Naive B cell (primary cell): ENCODE data around the gene BNC2. TPM values are rescaled to one million over a fixed set of nuclear protein-coding genes. Genes with fewer than 3 reads are reported as not detected.

Experiments used
- ATAC-seq, 2 donors: fragments of 150-1000 bp; cut with Tn5 transposase; 2 replicates each; pipeline ENCODE4 v1.10.0; 2021; ENCODE audit warnings: low read depth in 2 of 2, mild to moderate bottlenecking in 2 of 2, moderate library complexity in 2 of 2
- DNase-seq: peaks from one replicate; pipeline ENCODE4 v3.0.0; 2022
- H3K27ac Mint-ChIP-seq, 6 donors: one replicate each; pipeline ENCODE4 v1.8.0; 2020 to 2022; ENCODE audit warnings: mild to moderate bottlenecking in 6 of 6, mixed read lengths in 6 of 6, moderate library complexity in 5 of 6, inconsistent platforms in 2 of 6
- H3K27me3 Mint-ChIP-seq, 3 donors: one replicate each; pipeline ENCODE4 v1.8.0; 2021 to 2022; ENCODE audit warnings: mixed read lengths in 3 of 3, mild to moderate bottlenecking in 1 of 3
- H3K36me3 Mint-ChIP-seq, 2 donors: one replicate each; pipeline ENCODE4 v1.8.0; 2020 to 2022; ENCODE audit warnings: mixed read lengths in 2 of 2, inconsistent platforms in 1 of 2, mild to moderate bottlenecking in 1 of 2
- H3K4me1 Mint-ChIP-seq, 3 donors: one replicate each; pipeline ENCODE4 v1.8.0; 2020 to 2022; ENCODE audit warnings: mixed read lengths in 3 of 3, inconsistent platforms in 1 of 3, mild to moderate bottlenecking in 1 of 3, moderate library complexity in 1 of 3
- H3K4me3 Mint-ChIP-seq, 8 donors: one replicate each; pipeline ENCODE4 v1.8.0; 2020 to 2022; ENCODE audit warnings: mild to moderate bottlenecking in 8 of 8, mixed read lengths in 8 of 8, moderate library complexity in 8 of 8, inconsistent platforms in 2 of 8
- H3K9me3 Mint-ChIP-seq, 7 donors: one replicate each; pipeline ENCODE4 v1.8.0; 2020 to 2022; ENCODE audit warnings: mixed read lengths in 7 of 7, mild to moderate bottlenecking in 5 of 7, inconsistent platforms in 2 of 7, moderate library complexity in 1 of 7
- polyA plus RNA-seq, 6 donors: library from polyadenylated mRNA; unstranded; fragments of 300-500 nt; fragmentation: Illumina TruSeq; gene quantifications; one replicate each; pipeline ENCODE4 v1.2.3, GENCODE V29; 2021; ENCODE audit warnings: low read depth in 6 of 6

The BNC2 gene
- polyA plus RNA-seq, 6 donors from 2014 or later: not detected

DNA sequence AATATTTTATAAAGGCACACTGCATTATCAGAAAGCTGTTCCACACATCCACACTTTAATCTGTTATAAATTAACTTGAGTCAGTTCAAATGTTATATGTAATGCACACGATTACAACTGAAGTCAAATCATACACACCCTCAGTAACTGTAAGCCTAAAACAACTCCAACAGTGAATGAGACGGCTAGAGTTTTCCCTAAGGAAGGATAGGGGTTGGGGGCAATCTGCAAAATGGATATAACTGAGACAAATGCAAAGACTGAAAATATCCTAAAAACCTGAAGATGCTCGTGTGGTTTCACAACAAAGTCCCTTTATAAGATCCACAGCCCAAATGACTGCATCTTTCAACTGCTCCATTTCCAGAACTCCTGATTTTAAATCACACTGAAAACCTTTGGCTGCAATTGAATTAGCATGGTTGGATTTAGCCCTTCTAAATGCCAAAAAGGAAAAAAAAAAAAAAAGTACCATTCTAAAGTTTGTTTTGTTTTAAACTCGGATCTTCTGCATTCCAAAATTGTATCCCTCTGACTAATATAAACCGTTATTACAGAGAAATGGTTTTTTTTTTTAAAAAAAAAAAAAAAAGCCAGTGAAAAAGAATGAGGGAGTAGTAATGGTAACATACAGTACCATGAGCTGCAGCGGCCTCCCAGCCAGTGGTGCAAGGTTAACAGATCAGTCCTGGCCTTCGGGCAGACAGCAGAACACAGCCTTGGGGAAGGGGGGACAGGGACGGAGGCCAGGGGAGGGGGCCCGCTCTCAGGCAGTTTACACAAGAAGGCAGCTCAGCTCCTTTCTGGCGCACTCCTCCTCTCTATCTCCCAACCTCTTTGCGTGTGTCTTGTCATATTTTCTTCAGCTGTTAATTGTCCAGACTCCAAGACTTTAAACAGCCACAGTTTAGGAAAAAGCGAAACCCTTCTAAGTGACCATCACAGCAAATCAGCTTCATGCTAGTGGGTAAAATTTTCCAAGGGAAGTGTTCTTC, 166.1 kb downstream of the BNC2 start:
- Mint-ChIP-seq H3K9me3 (peaks cover 0 to 5% (median 3%) of the 10 kb centered on the region in 7 donors), H3K4me1 (no peaks in the 10 kb centered on the region), H3K4me3 (no peak overlapping the region), H3K27me3 (peaks cover 0 to 10% (median 0%) of the 10 kb centered on the region in 3 donors), H3K27ac (no peak overlapping the region), H3K36me3 (no peaks in the 10 kb centered on the region)
- no peak for ATAC-seq
- no peak for DNase-seq

DNA sequence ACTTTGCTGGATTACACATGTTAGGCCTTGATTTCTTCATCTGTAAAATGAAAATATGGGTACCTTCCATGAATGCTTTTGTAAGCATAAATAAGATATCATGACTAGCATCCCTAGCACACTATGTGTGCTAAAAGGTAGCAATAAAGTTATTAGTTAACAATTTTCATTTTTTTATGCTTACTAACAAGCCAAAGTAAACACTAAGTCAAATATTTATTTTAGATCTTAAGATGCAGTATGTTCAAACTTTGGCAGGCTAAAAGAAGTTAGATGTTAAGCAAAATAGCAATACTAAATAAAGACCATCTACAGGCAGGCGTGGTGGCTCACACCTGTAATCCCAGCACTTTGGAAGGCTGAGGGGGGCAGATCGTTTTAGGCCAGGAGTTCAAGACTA, 169.1 kb downstream of the BNC2 start:
- DNase-seq (no peak), ATAC-seq (no peak)
- no peaks in the 10 kb centered on the region for H3K36me3 Mint-ChIP-seq
- H3K9me3 Mint-ChIP-seq: peaks cover 0 to 2% (median 0%) of the 10 kb centered on the region in 7 donors
- H3K4me1 Mint-ChIP-seq: no peaks in the 10 kb centered on the region
- H3K27ac Mint-ChIP-seq: no peak overlapping the region
- H3K27me3 Mint-ChIP-seq: peaks cover 0 to 3% (median 0%) of the 10 kb centered on the region in 3 donors
- no peak overlapping the region for H3K4me3 Mint-ChIP-seq

DNA sequence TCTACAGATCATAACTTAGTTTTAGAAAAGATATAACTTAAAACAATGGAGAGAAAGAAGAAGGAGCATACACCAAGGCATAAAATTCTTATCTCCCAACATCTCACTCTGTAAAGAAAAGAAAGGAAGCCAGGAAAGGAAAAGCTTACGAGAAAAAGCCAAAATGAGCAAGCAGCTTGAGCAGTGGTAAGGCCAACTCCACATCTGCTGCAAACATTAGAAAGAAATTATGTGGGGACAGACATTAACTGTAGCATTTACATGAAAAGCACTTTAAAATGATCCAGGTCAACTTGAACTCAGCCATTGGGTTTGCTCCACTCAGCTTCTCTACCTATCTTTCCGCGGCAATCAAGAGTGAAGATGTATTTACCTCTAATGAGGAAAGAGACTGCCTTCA, 176.9 kb downstream of the BNC2 start:
- Mint-ChIP-seq H3K27ac (peak overlapping the region in 1 of 6 donors; percentile 24), H3K9me3 (peaks cover 0 to 8% (median 1%) of the 10 kb centered on the region in 7 donors), H3K36me3 (no peaks in the 10 kb centered on the region), H3K4me1 (no peaks in the 10 kb centered on the region), H3K4me3 (no peak overlapping the region), H3K27me3 (no peaks in the 10 kb centered on the region)
- no peak for DNase-seq
- ATAC-seq: no peak

DNA sequence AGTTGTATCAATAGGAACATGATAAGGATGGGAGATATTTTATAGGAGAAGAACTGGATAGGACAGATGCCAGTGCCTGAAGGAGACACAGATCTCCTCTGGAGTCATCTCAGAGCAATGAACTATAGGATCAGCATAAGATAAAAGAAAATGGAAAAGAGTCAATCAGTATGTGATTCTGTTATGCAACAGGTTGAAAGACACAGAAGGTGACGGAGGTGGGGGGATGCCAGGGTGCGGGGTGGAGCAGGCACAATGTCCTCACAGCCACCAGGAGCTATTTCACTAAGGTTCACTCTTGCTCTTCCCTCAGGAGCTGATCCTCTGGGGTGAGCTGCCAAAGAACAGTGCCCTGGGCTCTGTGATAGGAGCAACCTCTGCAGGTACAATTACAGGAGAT, 179.8 kb downstream of the BNC2 start:
- ATAC-seq (no peak), DNase-seq (no peak)
- H3K4me1 Mint-ChIP-seq: no peaks in the 10 kb centered on the region
- H3K27ac Mint-ChIP-seq: no peak overlapping the region
- H3K9me3 Mint-ChIP-seq: peaks cover 0 to 6% (median 1%) of the 10 kb centered on the region in 7 donors
- no peak overlapping the region for H3K4me3 Mint-ChIP-seq
- H3K36me3 Mint-ChIP-seq: no peaks in the 10 kb centered on the region
- H3K27me3 Mint-ChIP-seq: peaks cover 0 to 6% (median 0%) of the 10 kb centered on the region in 3 donors

DNA sequence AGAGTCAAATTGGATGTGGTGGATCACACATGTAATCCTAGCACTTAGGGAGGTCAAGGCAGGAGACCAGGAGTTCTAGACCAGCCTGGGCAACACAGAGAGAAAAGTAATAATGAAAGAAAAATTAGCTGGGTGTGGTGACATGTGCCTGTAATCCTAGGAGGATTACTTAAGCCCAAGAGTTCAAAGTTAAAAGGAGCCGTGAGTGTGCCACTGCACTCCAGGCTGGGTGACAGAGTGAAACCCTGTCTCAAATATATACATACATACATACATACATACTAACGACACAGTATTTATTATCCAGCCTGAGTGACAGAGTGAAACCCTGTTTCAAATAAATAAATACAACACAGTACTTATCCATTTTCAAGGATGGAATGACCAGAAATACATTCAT, 180.3 kb downstream of the BNC2 start:
- Mint-ChIP-seq H3K27ac (no peak overlapping the region), H3K4me3 (no peak overlapping the region), H3K4me1 (no peaks in the 10 kb centered on the region), H3K9me3 (peaks cover 0 to 9% (median 2%) of the 10 kb centered on the region in 7 donors), H3K27me3 (peaks cover 0 to 9% (median 0%) of the 10 kb centered on the region in 3 donors), H3K36me3 (no peaks in the 10 kb centered on the region)
- ATAC-seq (no peak), DNase-seq (no peak)

DNA sequence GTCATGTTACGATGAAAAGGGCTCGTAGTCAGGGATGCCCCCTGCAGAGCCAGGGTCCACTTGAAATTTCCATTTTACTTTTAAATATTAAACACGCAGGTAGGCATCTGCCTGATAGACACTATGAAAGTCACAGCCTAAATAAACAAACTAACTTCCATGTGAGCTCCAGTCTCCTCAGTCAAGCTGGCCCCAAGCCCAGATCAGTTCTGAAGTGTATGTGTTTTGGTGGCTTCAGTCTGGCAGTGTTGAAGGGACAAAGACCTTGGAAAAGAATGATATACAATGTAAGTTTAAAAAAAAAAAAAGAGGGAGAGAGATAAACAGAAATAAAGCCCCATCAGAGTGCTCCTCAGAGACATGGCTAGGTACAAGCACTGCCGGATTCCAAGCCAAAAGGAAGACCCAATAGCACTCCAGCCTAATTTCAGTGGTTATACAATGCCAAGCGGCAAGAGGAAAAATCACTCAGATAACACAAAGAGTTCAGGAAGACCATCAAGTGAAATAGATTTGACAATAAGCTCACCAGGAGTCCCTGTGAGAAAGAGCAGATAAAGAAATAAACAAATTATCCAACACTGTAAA, 181.0 kb downstream of the BNC2 start:
- DNase-seq (no peak), ATAC-seq (no peak)
- Mint-ChIP-seq H3K4me1 (no peaks in the 10 kb centered on the region), H3K27ac (no peak overlapping the region), H3K36me3 (no peaks in the 10 kb centered on the region), H3K9me3 (peaks cover 0 to 9% (median 2%) of the 10 kb centered on the region in 7 donors), H3K4me3 (no peak overlapping the region), H3K27me3 (peaks cover 0 to 11% (median 0%) of the 10 kb centered on the region in 3 donors)

DNA sequence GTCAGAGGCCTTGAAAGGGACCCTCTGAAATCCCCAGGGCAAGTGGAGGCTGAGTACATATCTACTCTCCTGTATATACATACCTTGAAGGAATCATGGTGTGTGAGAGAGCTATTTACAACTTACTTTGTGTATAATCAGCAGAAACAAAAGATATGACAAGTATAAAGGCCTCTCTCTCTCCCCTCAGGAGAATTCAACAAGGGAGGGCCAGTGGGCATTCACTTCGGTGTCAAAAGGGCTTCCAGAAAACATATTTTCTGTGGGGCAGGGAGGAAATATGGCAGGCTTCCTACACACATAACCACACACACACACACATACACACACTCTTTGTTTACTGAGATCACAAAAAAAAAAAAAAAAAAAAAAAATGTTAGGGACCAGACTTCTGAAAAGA, 181.7 kb downstream of the BNC2 start:
- H3K9me3 Mint-ChIP-seq: peaks cover 0 to 11% (median 2%) of the 10 kb centered on the region in 7 donors
- ATAC-seq (no peak), DNase-seq (no peak)
- no peak overlapping the region for H3K27ac Mint-ChIP-seq
- H3K4me1 Mint-ChIP-seq: no peaks in the 10 kb centered on the region
- H3K36me3 Mint-ChIP-seq: no peaks in the 10 kb centered on the region
- H3K4me3 Mint-ChIP-seq: no peak overlapping the region
- H3K27me3 Mint-ChIP-seq: peaks cover 0 to 11% (median 0%) of the 10 kb centered on the region in 3 donors

DNA sequence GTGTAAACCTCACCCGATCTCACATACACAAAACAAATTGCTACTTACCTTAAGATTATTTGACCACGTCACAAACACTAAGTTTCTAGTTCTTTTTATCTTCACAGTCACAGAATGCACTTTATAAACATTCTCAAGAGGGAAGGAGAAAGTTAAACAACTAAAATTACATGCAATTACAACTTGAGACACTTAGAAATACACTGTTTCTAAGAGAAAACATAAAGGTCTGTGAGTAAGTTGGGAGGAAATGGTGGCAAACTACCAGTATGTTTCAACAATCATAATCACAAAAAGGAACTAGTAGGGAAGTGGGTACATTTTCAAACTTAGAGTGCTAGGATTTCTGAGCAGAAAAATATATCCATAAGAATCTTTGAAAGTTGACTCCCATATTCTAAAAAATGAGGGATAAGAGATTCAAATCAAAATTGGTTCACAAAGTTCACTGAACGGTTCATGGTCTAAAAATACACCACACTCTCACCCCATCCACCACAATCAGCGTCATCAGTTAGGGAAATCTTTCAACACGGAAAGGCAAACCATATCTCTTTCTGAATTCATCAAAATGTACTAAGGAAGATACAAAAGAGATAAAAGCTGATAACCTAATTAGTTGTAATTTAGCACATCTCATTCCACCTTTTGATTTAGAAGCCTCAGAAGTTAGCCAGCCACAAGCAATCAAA, 182.6 kb downstream of the BNC2 start:
- no peaks in the 10 kb centered on the region for H3K4me1 Mint-ChIP-seq
- H3K27ac Mint-ChIP-seq: no peak overlapping the region
- H3K27me3 Mint-ChIP-seq: peaks cover 0 to 11% (median 0%) of the 10 kb centered on the region in 3 donors

DNA sequence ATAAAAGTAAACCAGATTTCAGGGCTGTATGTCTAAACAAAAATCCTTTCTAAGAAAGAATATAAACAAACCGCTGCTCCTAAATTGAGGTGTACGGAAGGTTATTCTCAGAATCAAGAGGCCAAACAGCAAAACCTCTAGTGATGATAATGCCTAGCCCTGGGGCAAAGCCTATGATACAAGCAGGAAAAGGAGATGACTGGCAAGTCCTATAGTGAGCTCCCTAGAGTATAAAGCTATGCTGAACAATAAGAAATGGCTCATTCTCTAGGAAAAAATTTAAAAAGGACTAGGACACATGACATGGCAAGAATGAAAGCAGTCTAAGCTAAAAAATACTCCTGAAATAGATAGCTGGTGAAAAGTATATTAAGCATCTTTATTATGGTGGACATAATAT, 187.1 kb downstream of the BNC2 start:
- Mint-ChIP-seq H3K36me3 (no peaks in the 10 kb centered on the region), H3K27me3 (peaks cover 0 to 11% (median 5%) of the 10 kb centered on the region in 3 donors), H3K27ac (no peak overlapping the region), H3K9me3 (peaks cover 0 to 12% (median 2%) of the 10 kb centered on the region in 7 donors), H3K4me3 (no peak overlapping the region), H3K4me1 (no peaks in the 10 kb centered on the region)
- no peak for DNase-seq
- no peak for ATAC-seq

More for the DNA sequence above, 182.6 kb downstream of the BNC2 start:
- no peak for DNase-seq
- Mint-ChIP-seq H3K9me3 (peaks cover 0 to 11% (median 2%) of the 10 kb centered on the region in 7 donors), H3K36me3 (no peaks in the 10 kb centered on the region), H3K4me3 (no peak overlapping the region)
- no peak for ATAC-seq

DNA sequence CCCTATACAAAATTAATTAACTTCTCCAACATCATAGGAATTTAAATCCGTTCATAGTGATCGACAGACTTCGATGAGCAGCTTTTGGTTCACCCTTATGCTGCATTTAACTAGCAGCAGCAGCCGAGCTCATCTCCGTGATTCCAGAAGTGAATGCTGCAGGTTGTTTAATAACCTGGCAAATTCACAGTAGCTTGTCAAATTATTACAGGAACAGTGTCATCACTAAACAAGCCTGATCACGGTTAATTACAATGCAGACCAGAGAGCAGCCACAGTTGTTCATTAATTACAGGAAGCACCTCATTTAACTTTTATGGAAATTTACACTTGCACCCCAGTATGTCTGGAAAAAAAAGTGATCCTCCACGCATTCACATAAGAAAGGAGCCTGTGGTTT, 188.2 kb downstream of the BNC2 start:
- ATAC-seq (no peak), DNase-seq (no peak)
- Mint-ChIP-seq H3K27ac (no peak overlapping the region), H3K27me3 (peaks cover 0 to 9% (median 6%) of the 10 kb centered on the region in 3 donors), H3K36me3 (no peaks in the 10 kb centered on the region), H3K9me3 (peaks cover 0 to 12% (median 2%) of the 10 kb centered on the region in 7 donors), H3K4me1 (no peaks in the 10 kb centered on the region), H3K4me3 (no peak overlapping the region)

DNA sequence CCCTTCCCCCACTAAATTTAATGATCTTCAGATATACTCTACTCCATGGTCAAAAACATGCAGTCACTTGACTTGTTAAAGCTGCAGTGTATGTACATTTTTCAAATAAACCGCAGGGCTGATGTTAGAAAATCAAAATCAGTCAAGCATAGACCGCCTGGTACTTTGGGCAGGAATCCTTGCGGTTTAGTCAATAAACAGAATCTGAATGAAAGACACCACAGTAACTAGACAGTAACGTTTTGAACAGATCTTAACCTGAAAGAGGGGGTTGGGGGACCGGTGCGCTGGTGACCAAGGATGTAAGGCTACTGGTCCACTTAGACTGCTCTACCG, 188.8 kb downstream of the BNC2 start:
- no peak for ATAC-seq
- DNase-seq: no peak
- Mint-ChIP-seq H3K36me3 (no peaks in the 10 kb centered on the region), H3K27me3 (peaks cover 0 to 9% (median 6%) of the 10 kb centered on the region in 3 donors), H3K4me1 (no peaks in the 10 kb centered on the region), H3K9me3 (peaks cover 0 to 12% (median 2%) of the 10 kb centered on the region in 7 donors), H3K27ac (no peak overlapping the region), H3K4me3 (no peak overlapping the region)

DNA sequence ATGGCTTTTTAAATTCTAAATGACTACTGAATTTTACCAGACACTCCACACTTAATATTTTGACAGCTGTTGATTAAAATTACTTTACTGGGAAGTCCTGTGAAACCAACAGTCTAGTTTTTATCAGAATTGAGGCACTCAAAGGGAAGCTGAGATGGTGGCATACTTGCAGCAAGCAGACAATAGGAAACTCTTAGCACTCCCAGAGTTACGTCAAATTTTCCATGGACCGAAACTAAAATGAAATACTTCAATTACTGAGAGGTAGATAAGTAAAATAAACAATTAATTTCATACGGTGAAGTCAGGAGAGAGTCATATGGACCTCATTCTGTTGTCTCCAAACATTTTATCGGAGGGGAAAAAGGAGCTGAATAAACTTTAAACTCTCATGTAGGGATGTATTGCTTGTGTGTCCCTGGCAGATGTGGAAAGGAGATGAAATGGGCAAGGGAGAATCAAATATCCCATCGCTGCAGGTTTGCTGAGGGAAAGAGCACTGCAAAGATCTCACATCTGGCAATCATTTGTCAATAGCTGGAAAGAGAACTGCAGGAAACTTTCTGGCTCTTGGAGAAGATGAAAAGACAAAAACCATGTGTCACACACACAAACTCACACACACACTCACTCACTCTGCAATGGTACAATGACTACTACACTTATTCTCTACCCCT, 189.4 kb downstream of the BNC2 start:
- Mint-ChIP-seq H3K9me3 (peaks cover 0 to 12% (median 2%) of the 10 kb centered on the region in 7 donors), H3K27ac (no peak overlapping the region), H3K27me3 (peaks cover 0 to 9% (median 6%) of the 10 kb centered on the region in 3 donors), H3K4me3 (no peak overlapping the region), H3K36me3 (no peaks in the 10 kb centered on the region), H3K4me1 (no peaks in the 10 kb centered on the region)
- DNase-seq (no peak), ATAC-seq (no peak)

DNA sequence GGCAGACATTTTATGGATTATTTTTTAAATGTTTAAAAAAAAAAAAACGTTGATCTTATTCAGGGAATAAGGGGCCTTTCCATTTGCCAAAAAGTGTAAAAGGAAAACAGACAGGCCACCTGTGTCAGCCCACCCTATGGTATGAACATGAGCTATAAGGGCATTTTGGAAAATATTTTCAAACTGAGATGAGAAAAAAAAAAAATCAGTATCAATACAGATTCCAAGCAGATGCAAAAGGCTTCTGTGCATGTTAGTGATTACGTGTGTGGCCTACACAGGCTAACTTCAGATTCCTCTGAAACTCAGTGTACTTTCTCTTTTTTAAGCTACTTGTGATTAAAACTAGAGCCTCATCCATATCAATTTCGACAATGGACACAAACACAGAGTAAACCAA, 189.9 kb downstream of the BNC2 start:
- H3K36me3 Mint-ChIP-seq: no peaks in the 10 kb centered on the region
- H3K27ac Mint-ChIP-seq: no peak overlapping the region
- ATAC-seq (no peak), DNase-seq (no peak)
- no peak overlapping the region for H3K4me3 Mint-ChIP-seq
- H3K4me1 Mint-ChIP-seq: no peaks in the 10 kb centered on the region
- H3K27me3 Mint-ChIP-seq: peaks cover 0 to 9% (median 5%) of the 10 kb centered on the region in 3 donors
- peaks cover 0 to 11% (median 2%) of the 10 kb centered on the region in 7 donors for H3K9me3 Mint-ChIP-seq
